GM23248 (cell line): Measurements from ENCODE around the gene SMPD2. TPM values are rescaled to one million over a fixed set of nuclear protein-coding genes. Genes with fewer than 3 reads are reported as not detected.
"Not testable (repeated sequence)": the region's sequence is repeated elsewhere in the genome, so short reads cannot be mapped to it uniquely, and the experiment has no call there.

Source experiments
- DNase-seq: peaks from one replicate; pipeline ENCODE4 v3.0.0-alpha.2; 2015
- H2AFZ ChIP-seq: fragments of 200-600 bp; sonication (generic); 2 replicates; pipeline ENCODE4 v1.6.1; 2016; ENCODE audit warnings: antibody characterized with exemption
- H3F3A ChIP-seq: fragments of 200-600 bp; sonication (generic); 2 replicates; pipeline ENCODE4 v1.6.1; 2016; ENCODE audit warnings: mild to moderate bottlenecking, antibody characterized with exemption, mixed run types; ENCODE audit not compliant: insufficient read depth
- H3K27ac ChIP-seq: fragments of 200-600 bp; sonication (generic); 2 replicates; pipeline ENCODE4 v1.5.1; 2016; ENCODE audit warnings: mild to moderate bottlenecking
- H3K27me3 ChIP-seq: fragments of 200-600 bp; sonication (generic); replicated peaks from 2 replicates; pipeline ENCODE4 v1.6.1; 2016; ENCODE audit warnings: mild to moderate bottlenecking; ENCODE audit not compliant: insufficient read depth
- H3K36me3 ChIP-seq: fragments of 200-600 bp; sonication (generic); 2 replicates; pipeline ENCODE4 v1.6.1; 2016; ENCODE audit warnings: low read depth, mild to moderate bottlenecking
- H3K4me1 ChIP-seq: fragments of 200-600 bp; sonication (generic); 2 replicates; pipeline ENCODE4 v1.6.1; 2016; ENCODE audit warnings: mild to moderate bottlenecking; ENCODE audit not compliant: insufficient read depth
- H3K4me2 ChIP-seq: fragments of 200-600 bp; sonication (generic); one replicate; pipeline ENCODE4 v1.6.1; 2016; ENCODE audit warnings: mild to moderate bottlenecking; ENCODE audit not compliant: unreplicated experiment
- H3K4me3 ChIP-seq: fragments of 200-600 bp; sonication (generic); 2 replicates; pipeline ENCODE4 v1.5.1; 2016; ENCODE audit warnings: mild to moderate bottlenecking
- H3K79me2 ChIP-seq: fragments of 200-600 bp; sonication (generic); 2 replicates; pipeline ENCODE4 v1.6.1; 2016; ENCODE audit warnings: mild to moderate bottlenecking; ENCODE audit not compliant: insufficient read depth
- H3K9ac ChIP-seq: fragments of 200-600 bp; sonication (generic); 2 replicates; pipeline ENCODE4 v1.6.1; 2016; ENCODE audit warnings: mild to moderate bottlenecking
- H3K9me2 ChIP-seq: fragments of 200-600 bp; sonication (generic); 2 replicates; pipeline ENCODE4 v1.6.1; 2016; ENCODE audit warnings: mixed run types, mild to moderate bottlenecking, moderate library complexity; ENCODE audit not compliant: insufficient read depth
- H3K9me3 ChIP-seq: fragments of 200-600 bp; sonication (generic); one replicate; pipeline ENCODE4 v1.6.1; 2017; ENCODE audit warnings: low read depth
- H4K20me1 ChIP-seq: fragments of 200-600 bp; sonication (generic); 2 replicates; pipeline ENCODE4 v1.6.0; 2016; ENCODE audit not compliant: insufficient read depth
- EZH2 ChIP-seq: fragments of 200-600 bp; sonication (generic); IDR thresholded peaks from 2 replicates; pipeline ENCODE4 v1.6.1; 2018; ENCODE audit warnings: antibody characterized with exemption, mild to moderate bottlenecking; ENCODE audit not compliant: insufficient read depth, poor library complexity, severe bottlenecking
- EZH2phosphoT487 ChIP-seq: fragments of 200-600 bp; sonication (generic); IDR thresholded peaks from 2 replicates; pipeline ENCODE4 v1.6.1; 2018; ENCODE audit warnings: antibody characterized with exemption, moderate library complexity, mild to moderate bottlenecking, low read depth; ENCODE audit not compliant: insufficient read depth
- WGBS, 2 experiments: methylation state at CpG; one replicate each; pipeline ENCODE4 v1.1.6; 2015 to 2017; ENCODE audit warnings: low lambda C conversion rate in 2 of 2, low coverage in 1 of 2; ENCODE audit errors: missing lambda C conversion rate in 2 of 2; 5-methylcytosine and 5-hydroxymethylcytosine counted together
- in situ Hi-C: fragments of 300-500 bp; cut with MboI; formaldehyde crosslinking; loops from 2 replicates; pipeline ENCODE4 v1.15.0; 2020
- polyA plus RNA-seq: library from polyadenylated mRNA; unstranded; fragments of >200 nt; fragmentation: Nextera tagmentation; extraction: Ambion mirVana; gene quantifications from 2 replicates; pipeline ENCODE4 v1.2.1, GENCODE V29; 2016
- total RNA-seq: library from RNA; depleted of rRNA; stranded (reverse); fragments of >200 nt; shearing (Covaris generic); gene quantifications from 2 replicates; pipeline ENCODE4 v1.2.3, GENCODE V29; 2014

The SMPD2 gene
- total and polyA plus RNA-seq, 2 experiments from 2014 or later = 4.5 to 6.4 TPM

GRCh38 chr6:109460161-109460829 is 19.8 kb downstream of the SMPD2 start:
- DNase-seq = no peak
- in situ Hi-C loops = no loop called here
- TF ChIP-seq EZH2 (no peak), EZH2phosphoT487 (no peak)
- H3K4me2 ChIP-seq = no peak overlapping the region
- no peaks in the 10 kb centered on the region for H4K20me1 ChIP-seq
- H3K9me3 ChIP-seq = no peaks in the 10 kb centered on the region
- no peak overlapping the region for H3K4me3 ChIP-seq
- H2AFZ ChIP-seq = no peak overlapping the region
- no peaks in the 10 kb centered on the region for H3K27me3 ChIP-seq
- H3K36me3 ChIP-seq = peaks cover 33% of the 10 kb centered on the region
- H3K9me2 ChIP-seq = no peaks in the 10 kb centered on the region
- WGBS, 2 experiments = 94 to 97% methylated on average over 3 of the region's 3 CpGs
- no peak overlapping the region for H3K9ac ChIP-seq
- peaks cover 18% of the 10 kb centered on the region for H3F3A ChIP-seq
- H3K27ac ChIP-seq = no peak overlapping the region
- H3K79me2 ChIP-seq = peaks cover 18% of the 10 kb centered on the region; the same call in 1 of the 2 replicates
- H3K4me1 ChIP-seq = peaks cover 13% of the 10 kb centered on the region

GRCh38 chr6:109461205-109461604 is 20.7 kb downstream of the SMPD2 start:
- H4K20me1 ChIP-seq, H3K9ac ChIP-seq, H3K9me2 ChIP-seq, H3K4me3 ChIP-seq, H3K9me3 ChIP-seq, H3K4me2 ChIP-seq, DNase-seq, H3K27ac ChIP-seq, H3K27me3 ChIP-seq, H2AFZ ChIP-seq, in situ Hi-C loops: not testable (repeated sequence)
- peaks cover 18% of the 10 kb centered on the region for H3F3A ChIP-seq
- peaks cover 20% of the 10 kb centered on the region; the same call in 1 of the 2 replicates for H3K79me2 ChIP-seq
- peaks cover 13% of the 10 kb centered on the region for H3K4me1 ChIP-seq
- WGBS, 2 experiments = 95 to 100% methylated on average over 1 of the region's 1 CpG
- H3K36me3 ChIP-seq = peaks cover 40% of the 10 kb centered on the region

GRCh38 chr6:109461733-109462526 is 21.4 kb downstream of the SMPD2 start:
- H3F3A ChIP-seq = peaks cover 11% of the 10 kb centered on the region
- in situ Hi-C loops = no loop called here
- H3K27me3 ChIP-seq = no peaks in the 10 kb centered on the region
- peaks cover 13% of the 10 kb centered on the region for H3K4me1 ChIP-seq
- H3K27ac ChIP-seq = no peak overlapping the region
- H3K36me3 ChIP-seq = peaks cover 45% of the 10 kb centered on the region
- peak; percentile 23 for DNase-seq
- no peak overlapping the region for H3K9ac ChIP-seq
- 90 to 100% methylated on average over 1 of the region's 1 CpG for WGBS, 2 experiments
- TF ChIP-seq EZH2phosphoT487 (no peak), EZH2 (no peak)
- H3K4me2 ChIP-seq = no peak overlapping the region
- no peaks in the 10 kb centered on the region for H3K9me2 ChIP-seq
- H3K79me2 ChIP-seq = peaks cover 20% of the 10 kb centered on the region; the same call in 1 of the 2 replicates
- no peak overlapping the region for H3K4me3 ChIP-seq
- no peak overlapping the region for H2AFZ ChIP-seq
- H3K9me3 ChIP-seq = no peaks in the 10 kb centered on the region
- no peaks in the 10 kb centered on the region for H4K20me1 ChIP-seq

DNA sequence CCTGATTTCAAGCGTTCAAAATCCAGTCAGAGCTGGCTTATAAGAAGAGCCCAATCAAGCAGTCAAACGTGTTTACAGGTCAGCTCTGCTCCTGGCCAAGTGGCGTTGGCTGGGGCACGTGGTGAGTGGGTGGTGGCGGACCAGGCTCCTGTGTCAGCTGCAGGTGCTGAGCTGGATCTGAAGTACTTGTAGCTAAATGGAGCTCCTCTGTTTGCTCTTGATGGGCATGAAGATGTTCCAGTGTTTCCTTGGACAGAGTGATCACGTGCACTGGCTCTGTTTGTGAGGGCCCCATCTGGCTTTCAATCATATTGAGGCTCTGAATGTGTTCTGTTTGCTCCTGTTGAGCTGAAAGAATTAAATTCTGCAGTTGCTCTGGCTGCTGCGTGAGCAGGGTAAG is 25.2 kb downstream of the SMPD2 start:
- Histone ChIP-seq H3K9me3 (no peaks in the 10 kb centered on the region), H3F3A (no peaks in the 10 kb centered on the region; the same call in 1 of the 2 replicates), H4K20me1 (no peaks in the 10 kb centered on the region), H3K27ac (no peak overlapping the region), H3K36me3 (peaks cover 52% of the 10 kb centered on the region), H2AFZ (no peak overlapping the region), H3K4me1 (no peaks in the 10 kb centered on the region), H3K9me2 (no peaks in the 10 kb centered on the region), H3K27me3 (no peaks in the 10 kb centered on the region), H3K4me3 (no peak overlapping the region), H3K9ac (no peak overlapping the region), H3K4me2 (no peak overlapping the region), H3K79me2 (peaks cover 20% of the 10 kb centered on the region; the same call in 1 of the 2 replicates)
- DNase-seq = no peak
- WGBS, 2 experiments = 79 to 80% methylated on average over 7 of the region's 7 CpGs
- in situ Hi-C loops = no loop called here
- no peak for TF ChIP-seq EZH2
- TF ChIP-seq EZH2phosphoT487 = no peak
